Spleen (tissue), 11 donors: Measurements from ENCODE around the gene IL13. TPM values are rescaled to one million over a fixed set of nuclear protein-coding genes. Genes with fewer than 3 reads are reported as not detected.

Experiments used
- DNase-seq: peaks from one replicate; pipeline ENCODE4 v3.0.0-alpha.2; 2020
- H3K27ac ChIP-seq, 8 donors: fragments of 200-600 bp; sonication (generic) in 7 of 8; 1 replicate in 4 of 8; 2 replicates in 4 of 8; pipeline versions ENCODE4 v1.5.0 to v1.8.0; 2016 to 2021; ENCODE audit warnings: inconsistent platforms in 4 of 8, mild to moderate bottlenecking in 4 of 8, moderate library complexity in 1 of 8
- H3K27me3 ChIP-seq, 7 donors: fragments of 200-600 bp; sonication (generic) in 6 of 7; replicated peaks in 1 of 7; 1 replicate in 4 of 7; 2 replicates in 3 of 7; pipeline versions ENCODE4 v1.5.0 to v1.8.0; 2016 to 2021; ENCODE audit warnings: inconsistent platforms in 3 of 7, mild to moderate bottlenecking in 1 of 7
- H3K36me3 ChIP-seq, 6 donors: fragments of 200-600 bp; sonication (generic) in 5 of 6; 1 replicate in 4 of 6; 2 replicates in 2 of 6; pipeline versions ENCODE4 v1.5.0 to v1.8.0; 2016 to 2021; ENCODE audit warnings: inconsistent platforms in 2 of 6
- H3K4me1 ChIP-seq, 6 donors: fragments of 200-600 bp; sonication (generic) in 5 of 6; 1 replicate in 3 of 6; 2 replicates in 3 of 6; pipeline versions ENCODE4 v1.5.0 to v1.8.0; 2016 to 2021; ENCODE audit warnings: inconsistent platforms in 3 of 6
- H3K4me3 ChIP-seq, 8 donors: fragments of 200-600 bp; sonication (generic) in 7 of 8; 1 replicate in 4 of 8; 2 replicates in 4 of 8; pipeline versions ENCODE4 v1.5.0 to v1.8.0; 2016 to 2021; ENCODE audit warnings: inconsistent platforms in 4 of 8, mild to moderate bottlenecking in 4 of 8, moderate library complexity in 2 of 8
- H3K9me3 ChIP-seq, 8 donors: fragments of 200-600 bp; sonication (generic) in 7 of 8; 1 replicate in 4 of 8; 2 replicates in 4 of 8; pipeline versions ENCODE4 v1.5.0 to v1.8.0; 2016 to 2021; ENCODE audit warnings: inconsistent platforms in 4 of 8
- POLR2A ChIP-seq, 3 donors: fragments of 450-650 bp; IDR thresholded peaks; one replicate each; pipeline ENCODE4 v1.5.1; 2017; ENCODE audit warnings: antibody characterized with exemption in 3 of 3, mild to moderate bottlenecking in 1 of 3
- POLR2AphosphoS5 ChIP-seq, 3 donors: sonication (generic); formaldehyde crosslinking; IDR thresholded peaks; one replicate each; pipeline ENCODE4 v1.5.1; 2017; ENCODE audit warnings: antibody characterized with exemption in 3 of 3
- WGBS, 5 donors: extraction: QIAGEN DNeasy Blood & Tissue Kit in 3 of 5; methylation state at CpG; one replicate each; pipeline versions ENCODE4 v1.1.5 to v1.1.7; 2013 to 2018; 5-methylcytosine and 5-hydroxymethylcytosine counted together
- intact Hi-C: fragments of 100-400 bp; cut with DNase I; formaldehyde crosslinking; loops from one replicate; pipeline ENCODE4 v1.15.0; 2023; ENCODE audit warnings: low total_unique reads
- polyA plus RNA-seq, 3 donors: library from polyadenylated mRNA; stranded (reverse); fragments of 200-250 nt; gene quantifications; one replicate each; pipeline ENCODE4 v1.2.1, GENCODE V29; 2013
- total RNA-seq, 7 donors: library from RNA; depleted of rRNA in 3 of 7; stranded (reverse); fragments of >200 nt in 3 of 7; fragmentation: NEBNext Ultra II Directional in 4 of 7; extraction: Animal tissue kit (Norgen Biotek cat#: 25700) in 4 of 7; gene quantifications; one replicate each; pipeline versions ENCODE4 v1.1.0 to v1.2.1, GENCODE V29; 2016 to 2021
- TF ChIP-seq, protein P1 (sequence below), 11 experiments: fragments of 200-600 bp in 7 of 11; fragments of 450-650 bp in 4 of 11; sonication (generic) in 4 of 11; IDR thresholded peaks in 8 of 11; conservative IDR thresholded peaks in 3 of 11; 1 replicate in 7 of 11; 2 replicates in 4 of 11; pipeline versions ENCODE4 v1.4.0 to v1.8.0; 2016 to 2021; ENCODE audit warnings: antibody characterized with exemption in 11 of 11, inconsistent platforms in 4 of 11, mild to moderate bottlenecking in 1 of 11
- donor health status: healthy with polysubstance abuse.
- donor health status: DM: no; HTN: no; CAD: no; lungs with moderate emphysema.
- donor health status: DM: no; HTN: no; CAD: no.
- donor health status: Bipolar disorder and iron deficiency.
- donor health status: healthy.
- donor health status: DM: no; HTN: no; CAD: no.
- donor health status: DM: yes; HTN: yes; CAD: no.

IL13 gene
- total and polyA plus RNA-seq, 10 donors, result 0.06 to 0.07 TPM; not detected in 8

DNA sequence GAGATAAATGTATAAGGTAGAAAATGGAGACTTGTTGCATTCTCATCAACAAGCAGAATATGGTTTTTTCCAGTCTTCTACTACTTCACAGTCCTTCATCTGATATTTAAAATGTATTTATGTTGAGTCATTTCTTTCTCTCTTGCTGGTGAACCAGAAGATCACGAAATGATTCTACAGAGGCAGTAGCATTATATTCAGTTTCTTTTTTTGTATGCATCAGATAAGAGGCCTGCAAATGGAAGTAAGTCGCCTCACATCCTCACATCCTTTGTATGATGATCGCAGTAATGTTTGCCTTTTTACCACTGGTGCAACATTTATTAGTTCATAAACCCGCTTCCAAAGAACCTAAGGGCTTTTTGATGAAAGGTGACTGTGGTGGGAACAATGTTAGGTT lies 22.1 kb upstream of the IL13 start:
- H3K36me3 ChIP-seq, result peaks cover 0 to 81% (median 46%) of the 10 kb centered on the region in 6 donors
- 72 to 85% (median 82%) methylated on average over 4 of the region's 4 CpGs for WGBS, 5 donors
- DNase-seq, result no peak

DNA sequence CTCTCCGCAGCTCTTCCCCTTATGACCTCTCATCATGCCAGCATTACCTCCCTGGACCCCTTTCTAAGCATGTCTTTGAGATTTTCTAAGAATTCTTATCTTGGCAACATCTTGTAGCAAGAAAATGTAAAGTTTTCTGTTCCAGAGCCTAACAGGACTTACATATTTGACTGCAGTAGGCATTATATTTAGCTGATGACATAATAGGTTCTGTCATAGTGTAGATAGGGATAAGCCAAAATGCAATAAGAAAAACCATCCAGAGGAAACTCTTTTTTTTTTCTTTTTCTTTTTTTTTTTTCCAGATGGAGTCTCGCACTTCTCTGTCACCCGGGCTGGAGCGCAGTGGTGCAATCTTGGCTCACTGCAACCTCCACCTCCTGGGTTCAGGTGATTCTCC lies 20.7 kb upstream of the IL13 start:
- DNase-seq, result no peak
- no peak overlapping the region for H3K4me3 ChIP-seq
- no peaks in the 10 kb centered on the region for H3K9me3 ChIP-seq
- H3K4me1 ChIP-seq, result no peaks in the 10 kb centered on the region
- no peaks in the 10 kb centered on the region for H3K27me3 ChIP-seq
- peaks cover 0 to 84% (median 57%) of the 10 kb centered on the region in 6 donors for H3K36me3 ChIP-seq
- WGBS, 5 donors, result 93 to 99% (median 95%) methylated on average over 4 of the region's 4 CpGs
- intact Hi-C loops, result no loop called here
- TF ChIP-seq, protein P1, sequence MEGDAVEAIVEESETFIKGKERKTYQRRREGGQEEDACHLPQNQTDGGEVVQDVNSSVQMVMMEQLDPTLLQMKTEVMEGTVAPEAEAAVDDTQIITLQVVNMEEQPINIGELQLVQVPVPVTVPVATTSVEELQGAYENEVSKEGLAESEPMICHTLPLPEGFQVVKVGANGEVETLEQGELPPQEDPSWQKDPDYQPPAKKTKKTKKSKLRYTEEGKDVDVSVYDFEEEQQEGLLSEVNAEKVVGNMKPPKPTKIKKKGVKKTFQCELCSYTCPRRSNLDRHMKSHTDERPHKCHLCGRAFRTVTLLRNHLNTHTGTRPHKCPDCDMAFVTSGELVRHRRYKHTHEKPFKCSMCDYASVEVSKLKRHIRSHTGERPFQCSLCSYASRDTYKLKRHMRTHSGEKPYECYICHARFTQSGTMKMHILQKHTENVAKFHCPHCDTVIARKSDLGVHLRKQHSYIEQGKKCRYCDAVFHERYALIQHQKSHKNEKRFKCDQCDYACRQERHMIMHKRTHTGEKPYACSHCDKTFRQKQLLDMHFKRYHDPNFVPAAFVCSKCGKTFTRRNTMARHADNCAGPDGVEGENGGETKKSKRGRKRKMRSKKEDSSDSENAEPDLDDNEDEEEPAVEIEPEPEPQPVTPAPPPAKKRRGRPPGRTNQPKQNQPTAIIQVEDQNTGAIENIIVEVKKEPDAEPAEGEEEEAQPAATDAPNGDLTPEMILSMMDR (IDR thresholded peaks at IDR 0.05 in 8 of 11, conservative IDR thresholded peaks at IDR 0.05 in 3 of 11), result no peak
- TF ChIP-seq POLR2AphosphoS5 (IDR thresholded peaks at IDR 0.05) (no peak), POLR2A (IDR thresholded peaks at IDR 0.05) (no peak)
- no peak overlapping the region for H3K27ac ChIP-seq

More for the DNA sequence above, 22.1 kb upstream of the IL13 start:
- H3K27ac ChIP-seq, result no peak overlapping the region
- intact Hi-C loops, result no loop called here
- no peaks in the 10 kb centered on the region for H3K9me3 ChIP-seq
- TF ChIP-seq POLR2A (IDR thresholded peaks at IDR 0.05) (no peak), POLR2AphosphoS5 (IDR thresholded peaks at IDR 0.05) (no peak)
- TF ChIP-seq, protein P1 (IDR thresholded peaks at IDR 0.05 in 8 of 11, conservative IDR thresholded peaks at IDR 0.05 in 3 of 11), result no peak
- no peak overlapping the region for H3K4me3 ChIP-seq
- H3K27me3 ChIP-seq, result no peaks in the 10 kb centered on the region
- no peaks in the 10 kb centered on the region for H3K4me1 ChIP-seq

DNA sequence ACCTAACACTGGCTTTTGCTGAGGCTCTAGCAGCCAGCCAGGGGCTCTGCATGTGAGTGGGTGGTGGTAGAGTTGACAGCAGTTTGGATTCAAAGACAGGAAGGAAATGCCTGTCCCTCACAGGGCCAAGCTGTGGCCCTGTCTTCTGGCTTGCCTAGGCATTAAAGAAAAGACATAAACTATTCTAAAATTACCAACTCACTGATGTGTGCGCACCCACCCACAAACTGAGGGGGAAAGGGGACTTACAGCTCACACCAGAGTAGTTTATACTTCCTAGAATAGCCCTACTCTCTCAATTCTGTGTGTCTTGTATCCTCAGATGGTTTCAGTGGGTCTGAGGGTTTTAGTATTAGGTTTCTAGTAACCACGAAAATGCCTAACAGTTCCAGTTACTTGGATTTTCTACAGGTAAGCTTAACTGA lies 18.3 kb upstream of the IL13 start:
- no peak overlapping the region for H3K27ac ChIP-seq
- H3K9me3 ChIP-seq, result no peaks in the 10 kb centered on the region
- no peak overlapping the region for H3K4me3 ChIP-seq
- H3K27me3 ChIP-seq, result no peaks in the 10 kb centered on the region
- H3K36me3 ChIP-seq, result peaks cover 0 to 91% (median 66%) of the 10 kb centered on the region in 6 donors
- DNase-seq, result no peak
- no peaks in the 10 kb centered on the region for H3K4me1 ChIP-seq
- intact Hi-C loops, result no loop called here
- TF ChIP-seq POLR2A (IDR thresholded peaks at IDR 0.05), result no peak
- TF ChIP-seq, protein P1 (IDR thresholded peaks at IDR 0.05 in 8 of 11, conservative IDR thresholded peaks at IDR 0.05 in 3 of 11), result no peak
- no peak for TF ChIP-seq POLR2AphosphoS5 (IDR thresholded peaks at IDR 0.05)
- 44 to 61% (median 50%) methylated on average over 2 of the region's 2 CpGs for WGBS, 5 donors

DNA sequence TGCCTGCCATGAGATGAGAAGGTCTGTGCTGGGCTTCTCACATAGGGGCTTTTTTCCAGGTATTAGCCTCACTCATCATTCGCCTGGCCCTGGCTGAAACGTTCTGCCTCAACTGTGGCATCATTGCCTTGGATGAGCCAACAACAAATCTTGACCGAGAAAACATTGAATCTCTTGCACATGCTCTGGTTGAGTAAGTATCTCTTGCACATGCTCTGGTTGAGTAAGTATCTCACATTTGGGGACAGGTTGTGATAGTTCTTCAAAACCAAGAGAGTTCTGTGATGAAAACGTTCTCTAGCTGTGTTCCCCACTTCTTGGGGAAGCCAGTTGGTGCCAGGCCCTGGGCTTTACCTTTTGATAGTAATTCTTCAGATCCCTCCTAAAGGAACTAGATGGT lies 17.4 kb upstream of the IL13 start:
- no peak overlapping the region for H3K4me3 ChIP-seq
- no peaks in the 10 kb centered on the region for H3K27me3 ChIP-seq
- peaks cover 0 to 87% (median 62%) of the 10 kb centered on the region in 6 donors for H3K36me3 ChIP-seq
- H3K9me3 ChIP-seq, result no peaks in the 10 kb centered on the region
- DNase-seq, result no peak
- no peak overlapping the region for H3K27ac ChIP-seq
- intact Hi-C loops, result no loop called here
- H3K4me1 ChIP-seq, result no peaks in the 10 kb centered on the region
- 50 to 85% (median 66%) methylated on average over 4 of the region's 4 CpGs for WGBS, 5 donors
- TF ChIP-seq, protein P1 (IDR thresholded peaks at IDR 0.05 in 8 of 11, conservative IDR thresholded peaks at IDR 0.05 in 3 of 11), result no peak
- no peak for TF ChIP-seq POLR2A (IDR thresholded peaks at IDR 0.05)
- no peak for TF ChIP-seq POLR2AphosphoS5 (IDR thresholded peaks at IDR 0.05)
